SK-N-MC (cell line): Measurements from ENCODE around the gene DDX41.
"Not testable (repeated sequence)": the region's sequence is repeated elsewhere in the genome, so short reads cannot be mapped to it uniquely, and the experiment has no call there.

ENCODE experiments used
- DNase-seq: peaks from one replicate; pipeline ENCODE4 v3.0.0-alpha.2; 2011; ENCODE audit warnings: low read depth, low spot score
- H3K27ac ChIP-seq: fragments of 200-600 bp; sonication (generic); 2 replicates; pipeline ENCODE4 v1.5.1; 2016; ENCODE audit warnings: mixed run types
- H3K36me3 ChIP-seq: fragments of 200-600 bp; sonication (generic); 2 replicates; pipeline ENCODE4 v1.6.1; 2017; ENCODE audit warnings: antibody characterized with exemption, low read length, mixed read lengths; ENCODE audit not compliant: insufficient read depth
- H3K4me3 ChIP-seq: fragments of 200-600 bp; sonication (generic); 2 replicates; pipeline ENCODE4 v1.5.1; 2016
- H3K9ac ChIP-seq: fragments of 200-600 bp; sonication (generic); 2 replicates; pipeline ENCODE4 v1.8.0; 2017; ENCODE audit warnings: mixed run types, mixed read lengths; ENCODE audit not compliant: insufficient read length
- H3K9me3 ChIP-seq: fragments of 200-600 bp; sonication (generic); 2 replicates; pipeline ENCODE4 v1.6.1; 2017; ENCODE audit warnings: low read depth, mild to moderate bottlenecking, antibody characterized with exemption, low read length, moderate library complexity, mixed read lengths
- EZH2 ChIP-seq: fragments of 200-600 bp; sonication (generic); IDR thresholded peaks from one replicate; pipeline ENCODE4 v1.6.1; 2017; ENCODE audit warnings: antibody characterized with exemption
- FOXP2 ChIP-seq: optimal IDR thresholded peaks from 2 replicates; pipeline ENCODE3; 2011; ENCODE audit warnings: mild to moderate bottlenecking, moderate library complexity; ENCODE audit not compliant: insufficient read depth; ENCODE audit errors: extremely low read length, control extremely low read depth
- POLR2AphosphoS5 ChIP-seq: IDR thresholded peaks from 2 replicates; pipeline ENCODE4 v1.6.1; 2012; ENCODE audit warnings: mild to moderate bottlenecking, low read depth, low read length, borderline replicate concordance

Gene DDX41

GRCh38 chr5:177516601-177517568, at the start of gene DDX41:
Gene DDX41, minus strand, starts transcription at chr5:177516961. Its CDS starts 16 bp downstream, at chr5:177516945.
- Histone ChIP-seq H3K9me3 (no peaks in the 10 kb centered on the region), H3K9ac (peak within 1 kb of the TSS; percentile 94), H3K27ac (peak within 1 kb of the TSS; percentile 49), H3K4me3 (peak within 1 kb of the TSS; percentile 96), H3K36me3 (peaks cover 49% of the 10 kb centered on the region)
- peak; percentile 91 for TF ChIP-seq FOXP2
- no peak for TF ChIP-seq EZH2
- peak; percentile 91 for TF ChIP-seq POLR2AphosphoS5
- peak; percentile 93 for DNase-seq

- H3K36me3 ChIP-seq: no peaks in the 10 kb centered on the region
- H3K9me3 ChIP-seq: no peaks in the 10 kb centered on the region
- DNase-seq: no peak
- no peak for TF ChIP-seq FOXP2
- no peak for TF ChIP-seq EZH2
- no peak for TF ChIP-seq POLR2AphosphoS5
- H3K4me3 ChIP-seq: no peak overlapping the region
- H3K27ac ChIP-seq: no peak overlapping the region
- H3K9ac ChIP-seq: no peak overlapping the region
Measured at GRCh38 chr5:177565046-177565445, 48.3 kb upstream of the DDX41 start.

- DNase-seq, H3K9me3 ChIP-seq, H3K36me3 ChIP-seq, H3K27ac ChIP-seq, H3K9ac ChIP-seq, H3K4me3 ChIP-seq: not testable (repeated sequence)
Measured at GRCh38 chr5:177559446-177559941, 42.7 kb upstream of the DDX41 start.

GRCh38 chr5:177557796-177558195, 41.0 kb upstream of the DDX41 start:
- no peak for TF ChIP-seq POLR2AphosphoS5
- TF ChIP-seq EZH2: no peak
- no peak for TF ChIP-seq FOXP2
- H3K27ac ChIP-seq: no peak overlapping the region
- no peak for DNase-seq
- peaks cover 2% of the 10 kb centered on the region for H3K36me3 ChIP-seq
- no peaks in the 10 kb centered on the region for H3K9me3 ChIP-seq
- no peak overlapping the region for H3K9ac ChIP-seq
- no peak overlapping the region for H3K4me3 ChIP-seq

- TF ChIP-seq POLR2AphosphoS5 (peak; percentile 18; the same call in 1 of the 2 replicates), EZH2 (no peak)
- Histone ChIP-seq H3K9me3 (no peaks in the 10 kb centered on the region), H3K36me3 (peaks cover 8% of the 10 kb centered on the region), H3K4me3 (no peak overlapping the region), H3K27ac (no peak overlapping the region), H3K9ac (no peak overlapping the region)
- no peak for DNase-seq
Measured at GRCh38 chr5:177557041-177557647, 40.4 kb upstream of the DDX41 start.

- H3K27ac ChIP-seq: no peak overlapping the region
- no peak for DNase-seq
- peaks cover 21% of the 10 kb centered on the region for H3K36me3 ChIP-seq
- no peak overlapping the region for H3K4me3 ChIP-seq
- H3K9me3 ChIP-seq: no peaks in the 10 kb centered on the region
- no peak overlapping the region for H3K9ac ChIP-seq
- TF ChIP-seq FOXP2 (no peak), POLR2AphosphoS5 (no peak), EZH2 (no peak)
Measured at GRCh38 chr5:177555665-177556064, 38.9 kb upstream of the DDX41 start.

- TF ChIP-seq FOXP2 (no peak), POLR2AphosphoS5 (no peak), EZH2 (no peak)
- Histone ChIP-seq H3K9ac (no peak overlapping the region), H3K9me3 (no peaks in the 10 kb centered on the region), H3K4me3 (peak overlapping the region; percentile 75), H3K27ac (no peak overlapping the region), H3K36me3 (peaks cover 25% of the 10 kb centered on the region)
- no peak for DNase-seq
Measured at GRCh38 chr5:177555228-177555627, 38.5 kb upstream of the DDX41 start.

- no peak within 1 kb of the TSS for H3K27ac ChIP-seq
- peak; percentile 66 for DNase-seq
- H3K9me3 ChIP-seq: no peaks in the 10 kb centered on the region
- TF ChIP-seq FOXP2: no peak
- TF ChIP-seq POLR2AphosphoS5: peak; percentile 61
- H3K4me3 ChIP-seq: peak within 1 kb of the TSS; percentile 90
- peaks cover 28% of the 10 kb centered on the region for H3K36me3 ChIP-seq
- H3K9ac ChIP-seq: peak within 1 kb of the TSS; percentile 81
Measured at GRCh38 chr5:177554474-177555111, 37.8 kb upstream of the DDX41 start, which contains the start of gene FAM193B. Gene FAM193B, minus strand, starts transcription at chr5:177554563. Its CDS starts 105 bp downstream, at chr5:177554458.
